GM21390 (cell line): ENCODE measurements around the gene BTBD8.

Experiments
- ATAC-seq: cut with Tn5 transposase; IDR thresholded peaks from one replicate; pipeline ENCODE4 v1.9.1; 2021; ENCODE audit not compliant: unreplicated experiment

Gene BTBD8

GRCh38 chr1:92188436-92189255 is 108.5 kb downstream of the BTBD8 start:
- ATAC-seq, result no peak

DNA sequence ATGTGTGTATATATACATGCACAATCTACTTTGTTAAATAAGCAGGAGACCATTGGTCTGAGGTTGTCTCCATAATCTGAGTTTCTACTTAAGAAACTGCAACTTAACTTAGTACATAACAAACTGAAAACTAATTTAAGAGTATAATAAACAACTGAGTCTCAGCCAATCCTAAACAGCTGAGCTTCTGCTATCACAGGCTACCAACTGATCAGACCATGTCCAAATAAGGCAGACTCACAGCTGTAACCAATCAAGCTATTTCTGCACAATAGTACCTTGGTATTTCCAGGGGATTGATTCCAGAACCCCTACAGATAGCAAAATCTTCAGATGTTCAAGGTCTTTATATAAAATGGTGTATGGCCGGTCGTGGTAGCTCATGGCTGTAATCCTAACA is 111.6 kb downstream of the BTBD8 start:
- ATAC-seq, result no peak

GRCh38 chr1:92192246-92192645 is 112.1 kb downstream of the BTBD8 start:
- no peak for ATAC-seq

- no peak for ATAC-seq
Observed at GRCh38 chr1:92194511-92194910, 114.4 kb downstream of the BTBD8 start.

DNA sequence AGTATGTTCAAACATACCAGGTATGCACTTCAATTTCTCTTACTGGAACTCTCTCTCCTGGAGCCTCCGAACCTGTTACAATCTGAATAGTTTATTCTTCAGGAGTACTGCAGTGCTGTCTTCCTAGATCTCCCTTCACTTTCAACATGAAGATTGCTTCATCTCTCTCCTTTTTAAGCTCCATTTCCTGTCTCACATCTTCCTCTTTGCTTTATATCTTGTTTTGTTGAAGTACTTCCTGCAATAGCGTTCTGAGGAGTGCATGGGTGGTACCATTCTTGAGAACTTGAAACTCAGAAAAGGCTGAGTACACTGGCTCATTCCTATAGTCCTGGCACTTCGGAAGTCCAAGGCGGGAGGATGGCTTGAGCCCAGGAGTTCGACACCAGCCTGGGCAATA is 121.8 kb downstream of the BTBD8 start:
- no peak for ATAC-seq

DNA sequence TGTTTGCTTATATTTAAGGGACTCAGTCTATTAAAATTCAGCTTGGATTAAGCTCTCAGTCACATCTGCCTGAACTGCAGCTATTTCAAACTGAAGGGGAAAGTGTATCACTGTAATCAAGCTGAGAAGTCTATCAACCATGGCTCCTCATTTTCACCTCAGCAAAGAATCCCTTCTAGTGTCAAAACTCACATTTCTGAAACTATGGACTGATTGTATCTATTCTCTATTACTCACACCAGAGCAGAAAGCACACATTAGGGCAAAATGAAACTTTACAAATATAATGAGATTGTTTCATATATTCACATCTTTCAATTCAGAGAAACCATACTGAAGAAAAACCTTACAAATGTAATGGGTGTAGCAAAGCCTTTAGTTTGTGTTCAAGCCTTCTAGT is 123.0 kb downstream of the BTBD8 start:
- no peak for ATAC-seq

GRCh38 chr1:92210701-92211100 is 130.6 kb downstream of the BTBD8 start:
- ATAC-seq, result no peak

GRCh38 chr1:92211166-92211565 is 131.0 kb downstream of the BTBD8 start:
- ATAC-seq, result no peak

GRCh38 chr1:92217721-92218120 is 137.6 kb downstream of the BTBD8 start, which contains the start of gene C1orf146:
C1orf146 (plus strand) TSS chr1:92217915; CDS start chr1:92231421, 13,506 bp downstream.
- ATAC-seq, result no peak

DNA sequence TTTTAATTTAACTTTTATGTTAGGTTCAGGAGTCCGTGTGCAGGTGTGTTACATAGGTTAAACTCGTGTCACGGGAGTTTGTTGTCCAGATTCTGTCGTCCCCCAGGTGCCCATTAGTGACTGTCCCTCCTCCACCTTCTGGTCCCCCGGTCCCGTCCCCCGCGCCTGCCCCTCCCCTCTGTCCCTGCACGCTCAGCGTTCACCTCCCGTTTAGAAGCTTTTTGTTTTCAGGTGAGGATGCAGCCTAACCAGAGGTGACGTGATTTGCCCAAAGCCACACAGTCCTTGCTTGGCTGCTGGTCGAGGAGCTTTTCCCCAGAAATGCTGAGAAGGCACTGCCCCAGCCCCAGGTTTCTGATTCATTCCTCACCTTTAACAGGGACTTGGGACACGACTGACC is 138.4 kb downstream of the BTBD8 start:
- ATAC-seq, result no peak

GRCh38 chr1:92219028-92219427 is 138.9 kb downstream of the BTBD8 start:
- ATAC-seq, result no peak

GRCh38 chr1:92228401-92228800 is 148.3 kb downstream of the BTBD8 start:
- no peak for ATAC-seq

DNA sequence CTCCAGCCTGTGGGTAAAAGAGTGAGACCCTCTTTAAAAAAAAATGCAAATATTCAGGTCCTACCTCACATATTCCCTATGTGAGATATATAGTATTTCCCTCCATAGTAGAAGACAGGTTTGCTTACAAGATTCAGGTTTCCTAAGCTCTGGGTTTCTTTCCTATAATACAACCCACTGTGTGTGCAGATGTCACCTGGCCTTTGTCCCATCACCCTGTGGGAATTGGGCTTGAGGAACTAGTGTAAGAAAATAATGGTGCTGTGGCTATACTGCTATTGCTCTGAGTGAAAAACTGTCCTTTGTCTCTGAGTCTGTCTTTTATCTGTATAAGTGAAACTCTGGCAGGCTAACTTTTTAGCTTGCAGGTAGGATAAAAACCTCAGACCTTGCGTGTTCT is 150.6 kb downstream of the BTBD8 start:
- ATAC-seq, result no peak
